ENCODE data around the gene PCNA.

PCNA gene

DNA sequence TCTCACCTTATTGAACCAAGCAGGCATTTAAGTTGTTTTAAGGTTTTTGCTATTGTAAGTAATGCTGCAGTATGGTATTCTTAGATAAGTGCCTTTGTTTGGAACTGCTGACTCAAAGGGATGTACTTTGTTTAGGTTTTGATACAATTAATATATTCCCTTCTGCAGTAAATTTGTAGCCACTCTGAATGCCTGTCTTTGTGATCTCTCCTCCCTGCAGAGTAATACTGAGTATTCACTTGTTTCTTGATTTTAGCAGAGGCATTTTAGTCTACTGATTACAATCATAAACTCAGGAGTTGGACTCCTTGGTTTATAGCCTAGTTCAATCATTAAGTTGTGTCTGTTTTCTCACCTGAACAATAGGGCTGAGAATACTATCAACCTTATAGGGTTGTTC is 20.4 kb upstream of the PCNA start:
- peaks cover 4 to 7% of the 10 kb centered on the region in 2 experiments for H3K4me1 ChIP-seq (ENCODE audit: control insufficient read depth in 1 of 2, insufficient read depth in 2 of 2, low read length in 2 of 2)
- no peak overlapping the region for H3K18ac ChIP-seq (ENCODE audit: low read length)
- H3K9ac ChIP-seq (ENCODE audit: low read length) = no peak overlapping the region
- H3K79me1 ChIP-seq (ENCODE audit: low read length) = no peaks in the 10 kb centered on the region
- no peaks in the 10 kb centered on the region for H3K9me3 ChIP-seq (ENCODE audit: insufficient read depth, low read depth, low read length)
- H4K91ac ChIP-seq (ENCODE audit: low read depth, low read length) = no peak overlapping the region
- H3K4me3 ChIP-seq (ENCODE audit: low read depth, low read length) = no peak overlapping the region
- H2BK12ac ChIP-seq (ENCODE audit: low read length) = no peak overlapping the region
- no peak overlapping the region for H3K14ac ChIP-seq (ENCODE audit: low read length)
- H3K79me2 ChIP-seq (ENCODE audit: control insufficient read depth, insufficient read depth, low read length, poor library complexity) = no peaks in the 10 kb centered on the region
- no peak overlapping the region for H2AFZ ChIP-seq (ENCODE audit: insufficient read depth, low read length, poor library complexity)
- H3K27me3 ChIP-seq (ENCODE audit: insufficient read depth, low read length) = no peaks in the 10 kb centered on the region
- no peak overlapping the region for H4K12ac ChIP-seq (ENCODE audit: low read depth, low read length)
- no peak overlapping the region for H2BK5ac ChIP-seq (ENCODE audit: low read depth, low read length, poor library complexity)
- H3K4me2 ChIP-seq (ENCODE audit: low read length) = no peak overlapping the region
- no peaks in the 10 kb centered on the region for H3K36me3 ChIP-seq (ENCODE audit: control insufficient read depth in 1 of 2, insufficient read depth in 2 of 2, low read length in 2 of 2)
- H3K4ac ChIP-seq (ENCODE audit: low read depth, low read length) = no peak overlapping the region
- H2BK120ac ChIP-seq (ENCODE audit: insufficient read depth, low read length, poor library complexity) = no peak overlapping the region
- no peak overlapping the region for H3K27ac ChIP-seq (ENCODE audit: low read depth, low read length)
- no peak overlapping the region for H2AK5ac ChIP-seq (ENCODE audit: low read length)
- no peak overlapping the region for H3K23ac ChIP-seq (ENCODE audit: low read length)
- no peak for DNase-seq
- no peak overlapping the region for H4K8ac ChIP-seq (ENCODE audit: low read depth, low read length)

DNA sequence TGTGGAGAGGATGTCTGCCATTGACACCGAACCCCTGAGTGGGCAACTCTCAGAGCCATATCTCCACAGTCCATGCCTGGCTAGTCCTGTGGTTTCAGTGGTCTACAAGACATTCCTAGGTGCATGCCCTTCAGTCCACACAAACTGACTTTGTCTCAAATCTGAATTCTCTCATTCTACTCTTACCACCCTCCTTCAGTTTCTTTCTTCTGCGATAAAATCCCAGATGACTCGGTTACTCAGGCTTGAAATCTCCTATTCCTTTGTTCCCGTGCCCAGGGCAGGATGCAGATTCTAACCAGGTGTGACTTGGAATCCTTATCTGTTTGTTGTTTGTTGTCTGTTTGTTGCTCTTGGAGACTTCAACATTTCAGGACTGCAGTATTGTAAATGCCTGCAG is 16.3 kb upstream of the PCNA start:
- Histone ChIP-seq H3K14ac (ENCODE audit: low read length) (no peak overlapping the region), H3K4me2 (ENCODE audit: low read length) (no peak overlapping the region), H2AFZ (ENCODE audit: insufficient read depth, low read length, poor library complexity) (no peak overlapping the region), H3K18ac (ENCODE audit: low read length) (no peak overlapping the region), H3K23ac (ENCODE audit: low read length) (no peak overlapping the region), H3K27me3 (ENCODE audit: insufficient read depth, low read length) (no peaks in the 10 kb centered on the region), H4K8ac (ENCODE audit: low read depth, low read length) (no peak overlapping the region), H2BK120ac (ENCODE audit: insufficient read depth, low read length, poor library complexity) (no peak overlapping the region), H4K12ac (ENCODE audit: low read depth, low read length) (no peak overlapping the region), H3K4ac (ENCODE audit: low read depth, low read length) (no peak overlapping the region), H2BK12ac (ENCODE audit: low read length) (no peak overlapping the region), H3K9me3 (ENCODE audit: insufficient read depth, low read depth, low read length) (no peaks in the 10 kb centered on the region), H2BK5ac (ENCODE audit: low read depth, low read length, poor library complexity) (no peak overlapping the region), H3K79me2 (ENCODE audit: control insufficient read depth, insufficient read depth, low read length, poor library complexity) (no peaks in the 10 kb centered on the region), H3K27ac (ENCODE audit: low read depth, low read length) (peak overlapping the region; percentile 12), H3K4me3 (ENCODE audit: low read depth, low read length) (no peak overlapping the region), H3K36me3 (ENCODE audit: control insufficient read depth in 1 of 2, insufficient read depth in 2 of 2, low read length in 2 of 2) (no peaks in the 10 kb centered on the region), H3K9ac (ENCODE audit: low read length) (no peak overlapping the region), H3K4me1 (ENCODE audit: control insufficient read depth in 1 of 2, insufficient read depth in 2 of 2, low read length in 2 of 2) (peaks cover 4 to 7% of the 10 kb centered on the region in 2 experiments), H2AK5ac (ENCODE audit: low read length) (no peak overlapping the region), H4K91ac (ENCODE audit: low read depth, low read length) (no peak overlapping the region), H3K79me1 (ENCODE audit: low read length) (no peaks in the 10 kb centered on the region)
- no CpG with 5 or more reads among the region's 4 CpGs for WGBS (ENCODE audit: extremely low coverage, insufficient coverage, insufficient read length)
- DNase-seq = peak; percentile 77 to 90

DNA sequence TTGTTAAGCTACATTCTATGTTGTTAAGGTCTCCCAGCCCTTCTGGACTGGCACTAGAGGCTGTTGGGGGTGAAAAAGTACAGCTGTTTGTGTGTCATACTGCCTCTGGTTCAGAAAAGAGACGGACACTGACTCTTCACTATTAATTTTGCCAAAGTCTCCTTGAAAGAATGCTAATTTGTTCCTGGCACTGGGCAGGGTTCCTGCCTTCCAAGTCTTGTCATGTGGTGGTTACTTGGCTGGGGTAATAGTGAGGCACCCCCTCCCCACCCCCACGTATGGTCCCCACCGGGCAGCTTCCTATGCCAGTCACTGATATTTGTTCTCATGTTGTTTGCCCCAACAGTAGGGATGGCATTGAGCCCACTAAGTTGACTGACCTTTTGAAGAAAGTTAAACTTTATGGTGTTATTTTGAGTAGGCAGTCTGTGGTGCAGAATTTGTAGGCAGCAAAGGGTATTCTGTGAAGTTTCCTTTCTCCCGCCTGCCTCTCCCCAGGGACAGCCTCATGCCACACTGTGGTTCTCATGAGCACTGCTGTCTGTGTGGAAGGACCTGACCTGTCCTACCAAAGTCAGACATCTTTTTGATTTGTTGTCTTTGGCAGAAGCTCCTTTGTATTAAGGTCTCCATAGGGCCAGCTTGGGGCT is 15.7 kb upstream of the PCNA start:
- H3K4ac ChIP-seq (ENCODE audit: low read depth, low read length) = no peak overlapping the region
- H3K27me3 ChIP-seq (ENCODE audit: insufficient read depth, low read length) = no peaks in the 10 kb centered on the region
- H2BK120ac ChIP-seq (ENCODE audit: insufficient read depth, low read length, poor library complexity) = no peak overlapping the region
- H2BK12ac ChIP-seq (ENCODE audit: low read length) = no peak overlapping the region
- H4K8ac ChIP-seq (ENCODE audit: low read depth, low read length) = no peak overlapping the region
- H3K4me2 ChIP-seq (ENCODE audit: low read length) = no peak overlapping the region
- H3K4me1 ChIP-seq (ENCODE audit: control insufficient read depth in 1 of 2, insufficient read depth in 2 of 2, low read length in 2 of 2) = peaks cover 4 to 7% of the 10 kb centered on the region in 2 experiments
- no peak overlapping the region for H3K9ac ChIP-seq (ENCODE audit: low read length)
- no peak overlapping the region for H3K4me3 ChIP-seq (ENCODE audit: low read depth, low read length)
- peak in 1 of 2 donors; percentile 37 for DNase-seq
- H2AK5ac ChIP-seq (ENCODE audit: low read length) = no peak overlapping the region
- no peaks in the 10 kb centered on the region for H3K79me2 ChIP-seq (ENCODE audit: control insufficient read depth, insufficient read depth, low read length, poor library complexity)
- H3K27ac ChIP-seq (ENCODE audit: low read depth, low read length) = peak overlapping the region; percentile 12
- WGBS (ENCODE audit: extremely low coverage, insufficient coverage, insufficient read length) = no CpG with 5 or more reads among the region's 4 CpGs
- H3K18ac ChIP-seq (ENCODE audit: low read length) = no peak overlapping the region
- no peak overlapping the region for H4K12ac ChIP-seq (ENCODE audit: low read depth, low read length)
- H3K14ac ChIP-seq (ENCODE audit: low read length) = no peak overlapping the region
- no peak overlapping the region for H2AFZ ChIP-seq (ENCODE audit: insufficient read depth, low read length, poor library complexity)
- no peak overlapping the region for H2BK5ac ChIP-seq (ENCODE audit: low read depth, low read length, poor library complexity)
- no peaks in the 10 kb centered on the region for H3K79me1 ChIP-seq (ENCODE audit: low read length)
- H4K91ac ChIP-seq (ENCODE audit: low read depth, low read length) = no peak overlapping the region
- H3K36me3 ChIP-seq (ENCODE audit: control insufficient read depth in 1 of 2, insufficient read depth in 2 of 2, low read length in 2 of 2) = no peaks in the 10 kb centered on the region
- H3K23ac ChIP-seq (ENCODE audit: low read length) = no peak overlapping the region
- H3K9me3 ChIP-seq (ENCODE audit: insufficient read depth, low read depth, low read length) = no peaks in the 10 kb centered on the region

DNA sequence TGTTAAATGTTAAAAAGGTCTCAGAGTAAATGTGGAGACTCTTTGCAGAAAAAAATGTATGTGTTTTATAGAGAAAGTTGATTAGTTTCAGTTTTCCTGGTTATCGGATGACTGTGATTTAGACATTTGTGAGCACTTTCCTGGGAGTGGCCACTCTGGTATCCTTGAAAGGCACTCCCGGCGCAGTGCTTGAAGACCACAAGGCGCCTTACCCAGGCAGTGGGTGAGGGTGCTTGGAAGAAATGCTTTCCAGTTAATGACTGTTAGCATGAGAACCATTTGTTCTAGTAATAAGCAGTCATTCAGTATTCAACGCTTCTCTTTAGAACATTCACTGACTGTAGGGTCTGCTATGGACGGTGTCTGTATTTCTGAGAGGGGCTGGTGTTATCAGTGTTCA is 14.2 kb upstream of the PCNA start:
- H3K18ac ChIP-seq (ENCODE audit: low read length) = no peak overlapping the region
- no peak overlapping the region for H4K91ac ChIP-seq (ENCODE audit: low read depth, low read length)
- no peak overlapping the region for H2BK12ac ChIP-seq (ENCODE audit: low read length)
- DNase-seq = no peak
- no peak overlapping the region for H3K4me3 ChIP-seq (ENCODE audit: low read depth, low read length)
- H3K79me1 ChIP-seq (ENCODE audit: low read length) = no peaks in the 10 kb centered on the region
- H4K8ac ChIP-seq (ENCODE audit: low read depth, low read length) = no peak overlapping the region
- H3K36me3 ChIP-seq (ENCODE audit: control insufficient read depth in 1 of 2, insufficient read depth in 2 of 2, low read length in 2 of 2) = no peaks in the 10 kb centered on the region
- H3K27ac ChIP-seq (ENCODE audit: low read depth, low read length) = no peak overlapping the region
- no peaks in the 10 kb centered on the region for H3K79me2 ChIP-seq (ENCODE audit: control insufficient read depth, insufficient read depth, low read length, poor library complexity)
- H2AFZ ChIP-seq (ENCODE audit: insufficient read depth, low read length, poor library complexity) = no peak overlapping the region
- H3K27me3 ChIP-seq (ENCODE audit: insufficient read depth, low read length) = no peaks in the 10 kb centered on the region
- H2AK5ac ChIP-seq (ENCODE audit: low read length) = no peak overlapping the region
- peaks cover 4 to 7% of the 10 kb centered on the region in 2 experiments for H3K4me1 ChIP-seq (ENCODE audit: control insufficient read depth in 1 of 2, insufficient read depth in 2 of 2, low read length in 2 of 2)
- H3K4ac ChIP-seq (ENCODE audit: low read depth, low read length) = no peak overlapping the region
- H4K12ac ChIP-seq (ENCODE audit: low read depth, low read length) = no peak overlapping the region
- H3K14ac ChIP-seq (ENCODE audit: low read length) = no peak overlapping the region
- no peak overlapping the region for H3K23ac ChIP-seq (ENCODE audit: low read length)
- H2BK120ac ChIP-seq (ENCODE audit: insufficient read depth, low read length, poor library complexity) = no peak overlapping the region
- no peaks in the 10 kb centered on the region for H3K9me3 ChIP-seq (ENCODE audit: insufficient read depth, low read depth, low read length)
- no peak overlapping the region for H2BK5ac ChIP-seq (ENCODE audit: low read depth, low read length, poor library complexity)
- H3K4me2 ChIP-seq (ENCODE audit: low read length) = no peak overlapping the region
- no peak overlapping the region for H3K9ac ChIP-seq (ENCODE audit: low read length)
- WGBS (ENCODE audit: extremely low coverage, insufficient coverage, insufficient read length) = no CpG with 5 or more reads among the region's 6 CpGs

All from trophoblast cell (in vitro differentiated cells and primary cell).